HepG2 (cell line): ENCODE data around the gene CISH. TPM values are rescaled to one million over a fixed set of nuclear protein-coding genes. Genes with fewer than 3 reads are reported as not detected.

Experiments used
- DR1 ChIP-seq: sonication (generic); formaldehyde crosslinking; IDR thresholded peaks from 2 replicates; pipeline ENCODE4 v1.8.0; 2021; ENCODE audit warnings: mild to moderate bottlenecking, missing genetic modification reagents, inconsistent platforms
- ELF3 ChIP-seq: IDR thresholded peaks from 2 replicates; pipeline ENCODE4 v1.6.1; 2016; ENCODE audit warnings: missing genetic modification reagents, missing compliant biosample characterization
- MAFK ChIP-seq, 2 experiments: IDR thresholded peaks in 1 of 2; conservative IDR thresholded peaks in 1 of 2; 2 replicates each; pipeline ENCODE4 v1.6.1; 2011; ENCODE audit warnings: improper control_type of control experiment in 2 of 2, low read length in 2 of 2
- ZFP36L1 ChIP-seq: sonication (generic); formaldehyde crosslinking; IDR thresholded peaks from 2 replicates; pipeline ENCODE4 v1.8.0; 2022; ENCODE audit warnings: mild to moderate bottlenecking, missing genetic modification reagents, moderate library complexity
- ZFP90 ChIP-seq: sonication (generic); formaldehyde crosslinking; IDR thresholded peaks from 2 replicates; pipeline ENCODE4 v1.8.0; 2022; ENCODE audit warnings: missing genetic modification reagents, mild to moderate bottlenecking, inconsistent platforms, borderline replicate concordance
- ZNF790 ChIP-seq: sonication (generic); formaldehyde crosslinking; IDR thresholded peaks from 2 replicates; pipeline ENCODE4 v1.8.0; 2022; ENCODE audit warnings: missing genetic modification reagents, mild to moderate bottlenecking, borderline replicate concordance
- polyA plus RNA-seq, 8 experiments: library from polyadenylated mRNA; depleted of rRNA in 3 of 8; stranded (reverse) in 7 of 8; unstranded in 1 of 8; fragments of >200 nt; fragmentation: Illumina TruSeq in 4 of 8; extraction: Trizol in 4 of 8; gene quantifications; 2 replicates each; pipeline versions ENCODE4 v1.2.1 to v1.2.3, GENCODE V29; 2011 to 2016; ENCODE audit warnings: low read depth in 4 of 8, missing spikeins in 1 of 8, mixed read lengths in 1 of 8; ENCODE audit not compliant: insufficient read depth in 1 of 8
- total RNA-seq, 5 experiments: library from RNA; depleted of rRNA; stranded (reverse); fragments of >200 nt; fragmentation: Illumina TruSeq; extraction: Trizol; gene quantifications; 2 replicates each; pipeline ENCODE4 v1.2.3, GENCODE V29; 2016; ENCODE audit warnings: low read depth in 1 of 5
- TF ChIP-seq, protein P1 (sequence below): sonication (generic); formaldehyde crosslinking; IDR thresholded peaks from 2 replicates; pipeline ENCODE4 v1.5.1; 2020; ENCODE audit warnings: mild to moderate bottlenecking, missing genetic modification reagents, borderline replicate concordance

CISH gene
- total and polyA plus RNA-seq, 2 of the 13 experiments (the other 11 are each of a cell fraction or from before 2014, with no cell fraction given), result 0.91 to 1.5 TPM

DNA sequence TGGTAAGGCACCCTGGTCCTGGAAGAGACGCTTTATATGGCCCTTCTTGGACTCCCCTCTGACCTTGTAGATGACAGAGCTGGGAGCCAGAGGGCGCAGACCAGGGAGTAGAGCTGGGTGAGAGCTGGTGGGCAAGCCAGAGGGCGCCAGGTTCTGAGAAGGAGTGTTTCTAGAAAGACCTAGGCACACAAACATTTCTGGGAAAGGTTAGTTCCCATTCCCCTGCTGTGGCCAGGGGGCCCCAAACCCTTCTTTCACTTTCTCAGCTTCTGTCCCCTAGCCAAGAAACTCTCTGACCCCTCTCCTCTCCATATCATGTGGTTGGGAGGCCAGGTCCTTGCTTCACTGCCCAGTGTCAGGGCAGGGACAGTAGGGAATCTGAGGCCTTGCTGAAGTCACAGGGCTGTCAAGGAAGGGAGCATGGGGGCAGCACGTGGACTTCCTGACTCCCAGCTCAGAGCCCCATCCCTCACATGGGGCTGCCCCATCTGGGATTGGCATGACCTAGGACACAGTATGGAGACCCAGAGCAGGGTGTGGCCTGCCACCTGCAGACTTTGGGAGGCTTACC, 38.7 kb downstream of the CISH start (continued):
- TF ChIP-seq, protein P1, sequence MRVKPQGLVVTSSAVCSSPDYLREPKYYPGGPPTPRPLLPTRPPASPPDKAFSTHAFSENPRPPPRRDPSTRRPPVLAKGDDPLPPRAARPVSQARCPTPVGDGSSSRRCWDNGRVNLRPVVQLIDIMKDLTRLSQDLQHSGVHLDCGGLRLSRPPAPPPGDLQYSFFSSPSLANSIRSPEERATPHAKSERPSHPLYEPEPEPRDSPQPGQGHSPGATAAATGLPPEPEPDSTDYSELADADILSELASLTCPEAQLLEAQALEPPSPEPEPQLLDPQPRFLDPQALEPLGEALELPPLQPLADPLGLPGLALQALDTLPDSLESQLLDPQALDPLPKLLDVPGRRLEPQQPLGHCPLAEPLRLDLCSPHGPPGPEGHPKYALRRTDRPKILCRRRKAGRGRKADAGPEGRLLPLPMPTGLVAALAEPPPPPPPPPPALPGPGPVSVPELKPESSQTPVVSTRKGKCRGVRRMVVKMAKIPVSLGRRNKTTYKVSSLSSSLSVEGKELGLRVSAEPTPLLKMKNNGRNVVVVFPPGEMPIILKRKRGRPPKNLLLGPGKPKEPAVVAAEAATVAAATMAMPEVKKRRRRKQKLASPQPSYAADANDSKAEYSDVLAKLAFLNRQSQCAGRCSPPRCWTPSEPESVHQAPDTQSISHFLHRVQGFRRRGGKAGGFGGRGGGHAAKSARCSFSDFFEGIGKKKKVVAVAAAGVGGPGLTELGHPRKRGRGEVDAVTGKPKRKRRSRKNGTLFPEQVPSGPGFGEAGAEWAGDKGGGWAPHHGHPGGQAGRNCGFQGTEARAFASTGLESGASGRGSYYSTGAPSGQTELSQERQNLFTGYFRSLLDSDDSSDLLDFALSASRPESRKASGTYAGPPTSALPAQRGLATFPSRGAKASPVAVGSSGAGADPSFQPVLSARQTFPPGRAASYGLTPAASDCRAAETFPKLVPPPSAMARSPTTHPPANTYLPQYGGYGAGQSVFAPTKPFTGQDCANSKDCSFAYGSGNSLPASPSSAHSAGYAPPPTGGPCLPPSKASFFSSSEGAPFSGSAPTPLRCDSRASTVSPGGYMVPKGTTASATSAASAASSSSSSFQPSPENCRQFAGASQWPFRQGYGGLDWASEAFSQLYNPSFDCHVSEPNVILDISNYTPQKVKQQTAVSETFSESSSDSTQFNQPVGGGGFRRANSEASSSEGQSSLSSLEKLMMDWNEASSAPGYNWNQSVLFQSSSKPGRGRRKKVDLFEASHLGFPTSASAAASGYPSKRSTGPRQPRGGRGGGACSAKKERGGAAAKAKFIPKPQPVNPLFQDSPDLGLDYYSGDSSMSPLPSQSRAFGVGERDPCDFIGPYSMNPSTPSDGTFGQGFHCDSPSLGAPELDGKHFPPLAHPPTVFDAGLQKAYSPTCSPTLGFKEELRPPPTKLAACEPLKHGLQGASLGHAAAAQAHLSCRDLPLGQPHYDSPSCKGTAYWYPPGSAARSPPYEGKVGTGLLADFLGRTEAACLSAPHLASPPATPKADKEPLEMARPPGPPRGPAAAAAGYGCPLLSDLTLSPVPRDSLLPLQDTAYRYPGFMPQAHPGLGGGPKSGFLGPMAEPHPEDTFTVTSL (CRISPR knock-in tag), result no peak
- TF ChIP-seq ZNF790 (no peak), ELF3 (no peak), ZFP90 (no peak), ZFP36L1 (CRISPR knock-in tag) (no peak), MAFK (conservative IDR thresholded peaks at IDR 0.05 in 1 of 2, IDR thresholded peaks at IDR 0.05 in 1 of 2; ENCODE audit: low read length in 2 of 2) (no peak), DR1 (CRISPR knock-in tag) (no peak)
